ENCODE measurements around the gene NEU4.

GRCh38 chr2:241859017-241859435 is 50.0 kb downstream of the NEU4 start:
- TF ChIP-seq CTCF (conservative IDR thresholded peaks at IDR 0.05; ENCODE audit: low read length) (no peak), EZH2phosphoT487 (IDR thresholded peaks at IDR 0.05; ENCODE audit: borderline replicate concordance, low read depth, low read length) (no peak)

All from OCI-LY7 (cell line).